Frontal cortex (tissue), 4 donors: ENCODE measurements around the gene ZC3H12D. TPM values are rescaled to one million over a fixed set of nuclear protein-coding genes. Genes with fewer than 3 reads are reported as not detected.

Source experiments
- DNase-seq, 2 donors: peaks; one replicate each; pipeline ENCODE4 v3.0.0; 2012; ENCODE audit warnings: low spot score in 2 of 2
- FAIRE-seq: peaks from 2 replicates; lab custom pipeline; 2012; peaks lifted over from hg19 to GRCh38; lab: Jason Lieb, UNC
- total RNA-seq: library from RNA; depleted of rRNA; stranded (reverse); fragments of >200 nt; gene quantifications from one replicate; pipeline ENCODE4 v1.2.3, GENCODE V29; 2014
- donor health status: control.
- donor health status: control.
- donor health status: control.

ZC3H12D gene
- total RNA-seq, 1 donor from 2014 or later, result 0.41 TPM

- DNase-seq, result no peak
- no peak for FAIRE-seq
Observed at GRCh38 chr6:149487316-149487715, 2.5 kb upstream of the ZC3H12D start.

- FAIRE-seq (no peak), DNase-seq (no peak)
Observed at GRCh38 chr6:149483849-149484655, 762 bp downstream of the ZC3H12D start.

GRCh38 chr6:149483334-149483725, 1.5 kb downstream of the ZC3H12D start:
- no peak for FAIRE-seq

GRCh38 chr6:149482545-149483333, 2.1 kb downstream of the ZC3H12D start:
- no peak for FAIRE-seq

More at GRCh38 chr6:149483334-149483725, 1.5 kb downstream of the ZC3H12D start:
- DNase-seq, result no peak

GRCh38 chr6:149480502-149481280, 4.1 kb downstream of the ZC3H12D start:
- FAIRE-seq, result no peak

More at GRCh38 chr6:149482545-149483333, 2.1 kb downstream of the ZC3H12D start:
- DNase-seq, result no peak

GRCh38 chr6:149478631-149479314, 6.0 kb downstream of the ZC3H12D start:
- no peak for DNase-seq
- FAIRE-seq, result no peak

More at GRCh38 chr6:149480502-149481280, 4.1 kb downstream of the ZC3H12D start:
- no peak for DNase-seq

- DNase-seq (no peak), FAIRE-seq (no peak)
Observed at GRCh38 chr6:149477544-149477943, 7.3 kb downstream of the ZC3H12D start.

- no peak for FAIRE-seq
- DNase-seq, result no peak
Observed at GRCh38 chr6:149476789-149477455, 7.9 kb downstream of the ZC3H12D start.

- FAIRE-seq (no peak), DNase-seq (no peak)
Observed at GRCh38 chr6:149474108-149474935, 10.5 kb downstream of the ZC3H12D start.

- DNase-seq, result peak in 1 of 2 donors; percentile 32
- no peak for FAIRE-seq
Observed at GRCh38 chr6:149473080-149474052, 11.4 kb downstream of the ZC3H12D start.

GRCh38 chr6:149472241-149472640, 12.6 kb downstream of the ZC3H12D start:
- FAIRE-seq, result no peak

GRCh38 chr6:149471801-149472200, 13.0 kb downstream of the ZC3H12D start:
- no peak for FAIRE-seq

More at GRCh38 chr6:149472241-149472640, 12.6 kb downstream of the ZC3H12D start:
- no peak for DNase-seq

GRCh38 chr6:149470948-149471347, 13.9 kb downstream of the ZC3H12D start:
- FAIRE-seq (no peak), DNase-seq (no peak)

More at GRCh38 chr6:149471801-149472200, 13.0 kb downstream of the ZC3H12D start:
- no peak for DNase-seq

GRCh38 chr6:149468179-149468578, 16.6 kb downstream of the ZC3H12D start:
- DNase-seq, result no peak
- no peak for FAIRE-seq

GRCh38 chr6:149467265-149467664, 17.5 kb downstream of the ZC3H12D start:
- DNase-seq (no peak), FAIRE-seq (no peak)

GRCh38 chr6:149464411-149464810, 20.4 kb downstream of the ZC3H12D start:
- no peak for DNase-seq
- no peak for FAIRE-seq

- DNase-seq (no peak), FAIRE-seq (no peak)
Observed at GRCh38 chr6:149463781-149464180, 21.0 kb downstream of the ZC3H12D start.
